Peyer's patch (tissue), 4 donors: ENCODE results near the gene ILKAP. TPM values are rescaled to one million over a fixed set of nuclear protein-coding genes. Genes with fewer than 3 reads are reported as not detected.

Source experiments
- DNase-seq, 3 donors: peaks; one replicate each; pipeline ENCODE4 v3.0.0-alpha.2; 2017 to 2019
- H3K27ac ChIP-seq, 4 donors: fragments of 200-600 bp; sonication (generic); one replicate each; pipeline ENCODE4 v1.5.1; 2016 to 2019
- H3K27me3 ChIP-seq, 2 donors: fragments of 200-600 bp; sonication (generic); one replicate each; pipeline ENCODE4 v1.5.1; 2019
- H3K36me3 ChIP-seq, 3 donors: fragments of 200-600 bp; sonication (generic); one replicate each; pipeline ENCODE4 v1.5.1; 2016 to 2019
- H3K4me1 ChIP-seq, 4 donors: fragments of 200-600 bp; sonication (generic); one replicate each; pipeline ENCODE4 v1.5.1; 2016 to 2019
- H3K4me3 ChIP-seq, 4 donors: fragments of 200-600 bp; sonication (generic); 1 replicate in 3 of 4; 2 replicates in 1 of 4; pipeline ENCODE4 v1.5.1; 2016 to 2019; ENCODE audit warnings: mild to moderate bottlenecking in 1 of 4
- H3K9me3 ChIP-seq, 4 donors: fragments of 200-600 bp; sonication (generic); one replicate each; pipeline ENCODE4 v1.5.1; 2016 to 2019; ENCODE audit warnings: mild to moderate bottlenecking in 1 of 4
- POLR2A ChIP-seq, 2 donors: fragments of 450-650 bp; IDR thresholded peaks; one replicate each; pipeline ENCODE4 v1.5.1; 2017; ENCODE audit warnings: antibody characterized with exemption in 2 of 2, mild to moderate bottlenecking in 2 of 2, moderate library complexity in 2 of 2
- total RNA-seq, 4 donors: library from RNA; depleted of rRNA; stranded (reverse); fragments of >200 nt; gene quantifications; one replicate each; pipeline ENCODE4 v1.1.0, GENCODE V29; 2016
- TF ChIP-seq, protein P1 (sequence below), 6 experiments: fragments of 450-650 bp in 4 of 6; fragments of 200-600 bp in 2 of 6; sonication (generic) in 1 of 6; IDR thresholded peaks; one replicate each; pipeline ENCODE4 v1.5.1; 2017 to 2019; ENCODE audit warnings: antibody characterized with exemption in 6 of 6, mild to moderate bottlenecking in 3 of 6, moderate library complexity in 1 of 6

Gene ILKAP
- total RNA-seq, 4 donors from 2014 or later: 35.7 to 52.4 (median 43.8) TPM

DNA sequence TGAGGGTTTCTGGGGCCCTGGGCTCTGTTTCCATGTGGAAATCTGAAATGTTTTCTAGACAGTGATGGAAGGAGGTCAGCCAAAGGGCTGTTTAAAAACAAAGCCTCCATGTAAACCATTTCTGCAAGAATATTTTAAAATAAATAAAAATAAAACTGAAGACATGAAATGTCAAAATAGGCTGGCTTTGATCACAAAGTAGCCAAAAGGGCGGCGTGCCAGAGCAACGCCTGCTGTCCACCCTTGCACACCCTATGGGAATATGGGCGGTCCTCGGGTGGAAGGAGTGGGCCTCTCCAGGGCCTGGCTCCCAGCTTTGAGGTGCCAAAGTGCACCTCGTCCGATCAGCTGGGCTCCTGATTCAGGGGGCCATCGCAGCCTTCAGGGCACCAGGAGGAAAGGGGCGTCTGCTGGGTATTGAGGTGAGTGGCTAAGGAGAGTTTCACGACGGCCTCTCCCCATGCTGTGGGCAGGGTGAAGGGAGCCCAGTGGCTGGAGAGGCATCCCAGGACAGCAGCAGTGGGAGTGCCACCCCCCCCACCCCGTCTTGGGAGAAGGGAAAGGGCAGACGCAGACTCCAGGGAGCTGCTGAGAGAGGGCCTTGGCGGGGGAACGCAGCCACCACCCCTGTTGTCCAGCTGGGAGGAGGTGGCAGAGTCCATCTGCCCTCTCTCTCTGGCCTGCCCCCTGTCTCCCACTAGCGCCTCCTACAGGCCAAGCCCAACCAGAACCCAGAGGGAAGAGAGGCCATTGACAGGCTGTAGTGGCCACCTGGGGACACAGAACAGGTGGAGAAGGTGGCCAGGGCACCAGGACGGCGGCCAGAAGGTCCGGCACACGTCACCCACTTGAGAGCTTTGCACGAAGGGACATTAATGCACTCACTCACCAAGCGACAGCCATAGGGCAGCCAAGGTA is 50.5 kb downstream of the ILKAP start:
- no peak overlapping the region for H3K4me3 ChIP-seq
- H3K27ac ChIP-seq: peak overlapping the region in 1 of 4 donors; percentile 22
- TF ChIP-seq, protein P1, sequence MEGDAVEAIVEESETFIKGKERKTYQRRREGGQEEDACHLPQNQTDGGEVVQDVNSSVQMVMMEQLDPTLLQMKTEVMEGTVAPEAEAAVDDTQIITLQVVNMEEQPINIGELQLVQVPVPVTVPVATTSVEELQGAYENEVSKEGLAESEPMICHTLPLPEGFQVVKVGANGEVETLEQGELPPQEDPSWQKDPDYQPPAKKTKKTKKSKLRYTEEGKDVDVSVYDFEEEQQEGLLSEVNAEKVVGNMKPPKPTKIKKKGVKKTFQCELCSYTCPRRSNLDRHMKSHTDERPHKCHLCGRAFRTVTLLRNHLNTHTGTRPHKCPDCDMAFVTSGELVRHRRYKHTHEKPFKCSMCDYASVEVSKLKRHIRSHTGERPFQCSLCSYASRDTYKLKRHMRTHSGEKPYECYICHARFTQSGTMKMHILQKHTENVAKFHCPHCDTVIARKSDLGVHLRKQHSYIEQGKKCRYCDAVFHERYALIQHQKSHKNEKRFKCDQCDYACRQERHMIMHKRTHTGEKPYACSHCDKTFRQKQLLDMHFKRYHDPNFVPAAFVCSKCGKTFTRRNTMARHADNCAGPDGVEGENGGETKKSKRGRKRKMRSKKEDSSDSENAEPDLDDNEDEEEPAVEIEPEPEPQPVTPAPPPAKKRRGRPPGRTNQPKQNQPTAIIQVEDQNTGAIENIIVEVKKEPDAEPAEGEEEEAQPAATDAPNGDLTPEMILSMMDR (IDR thresholded peaks at IDR 0.05): no peak

GRCh38 chr2:238151628-238152235 is 51.8 kb downstream of the ILKAP start:
- Histone ChIP-seq H3K9me3 (no peaks in the 10 kb centered on the region), H3K4me3 (no peak overlapping the region), H3K4me1 (no peaks in the 10 kb centered on the region), H3K27me3 (no peaks in the 10 kb centered on the region), H3K36me3 (no peaks in the 10 kb centered on the region), H3K27ac (peak overlapping the region in 1 of 4 donors; percentile 22)
- TF ChIP-seq POLR2A (IDR thresholded peaks at IDR 0.05): no peak
- TF ChIP-seq, protein P1 (IDR thresholded peaks at IDR 0.05): no peak
- no peak for DNase-seq

More for the DNA sequence above, 50.5 kb downstream of the ILKAP start:
- Histone ChIP-seq H3K27me3 (peaks cover 0 to under 1% of the 10 kb centered on the region in 2 donors), H3K9me3 (no peaks in the 10 kb centered on the region), H3K4me1 (no peaks in the 10 kb centered on the region), H3K36me3 (no peaks in the 10 kb centered on the region)
- no peak for DNase-seq

DNA sequence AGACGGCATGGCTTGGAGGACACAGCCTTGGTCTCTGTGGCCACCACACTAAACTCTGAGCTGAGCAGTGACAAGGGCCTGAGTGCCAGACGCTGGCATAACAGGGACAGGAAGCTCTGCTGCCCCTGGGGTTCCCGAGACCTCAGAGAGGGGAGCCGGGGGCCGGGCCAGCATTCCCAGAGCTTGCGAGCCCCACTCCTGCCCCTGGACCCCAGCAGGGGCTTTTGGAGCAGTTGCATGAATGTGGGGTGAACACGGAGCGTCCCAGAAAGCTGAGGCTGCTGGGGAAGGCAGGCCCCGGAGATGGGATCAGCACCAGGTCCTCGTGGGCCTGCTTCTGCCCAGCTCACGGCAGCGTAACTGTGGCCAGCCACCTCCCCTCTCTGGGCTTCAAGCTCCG is 52.3 kb downstream of the ILKAP start:
- Histone ChIP-seq H3K9me3 (no peaks in the 10 kb centered on the region), H3K36me3 (no peaks in the 10 kb centered on the region), H3K4me1 (no peaks in the 10 kb centered on the region), H3K27ac (no peak overlapping the region), H3K4me3 (no peak overlapping the region), H3K27me3 (no peaks in the 10 kb centered on the region)
- DNase-seq: no peak
- TF ChIP-seq POLR2A (IDR thresholded peaks at IDR 0.05): no peak
- TF ChIP-seq, protein P1 (IDR thresholded peaks at IDR 0.05): no peak

- H3K36me3 ChIP-seq: no peaks in the 10 kb centered on the region
- H3K4me1 ChIP-seq: no peaks in the 10 kb centered on the region
- no peak overlapping the region for H3K4me3 ChIP-seq
- no peaks in the 10 kb centered on the region for H3K9me3 ChIP-seq
- no peaks in the 10 kb centered on the region for H3K27me3 ChIP-seq
- no peak for DNase-seq
- no peak overlapping the region for H3K27ac ChIP-seq
- no peak for TF ChIP-seq POLR2A (IDR thresholded peaks at IDR 0.05)
- TF ChIP-seq, protein P1 (IDR thresholded peaks at IDR 0.05): no peak
Measured at GRCh38 chr2:238150686-238151085, 52.8 kb downstream of the ILKAP start.

GRCh38 chr2:238149841-238150572 is 53.5 kb downstream of the ILKAP start:
- Histone ChIP-seq H3K27ac (no peak overlapping the region), H3K36me3 (no peaks in the 10 kb centered on the region), H3K4me1 (no peaks in the 10 kb centered on the region), H3K4me3 (no peak overlapping the region), H3K27me3 (no peaks in the 10 kb centered on the region), H3K9me3 (no peaks in the 10 kb centered on the region)
- TF ChIP-seq POLR2A (IDR thresholded peaks at IDR 0.05): no peak
- TF ChIP-seq, protein P1 (IDR thresholded peaks at IDR 0.05): no peak
- no peak for DNase-seq
